Hepatocyte (in vitro differentiated cells): Measurements from ENCODE around the gene SERTAD2. TPM values are rescaled to one million over a fixed set of nuclear protein-coding genes. Genes with fewer than 3 reads are reported as not detected.

ENCODE experiments used
- DNase-seq: peaks from one replicate; pipeline ENCODE4 v3.0.0-alpha.2; 2016; ENCODE audit warnings: low spot score
- H2AFZ ChIP-seq: fragments of 200-600 bp; sonication (generic); 2 replicates; pipeline ENCODE4 v1.6.0; 2016; ENCODE audit warnings: antibody characterized with exemption, mild to moderate bottlenecking
- H3K27ac ChIP-seq: fragments of 200-600 bp; sonication (generic); 2 replicates; pipeline ENCODE4 v1.5.1; 2016; ENCODE audit warnings: mild to moderate bottlenecking
- H3K27me3 ChIP-seq: fragments of 200-600 bp; sonication (generic); 2 replicates; pipeline ENCODE4 v1.6.1; 2016
- H3K36me3 ChIP-seq: fragments of 200-600 bp; sonication (generic); replicated peaks from 2 replicates; pipeline ENCODE4 v1.5.1; 2016; ENCODE audit warnings: low read depth; ENCODE audit not compliant: insufficient read depth
- H3K4me1 ChIP-seq: fragments of 200-600 bp; sonication (generic); 2 replicates; pipeline ENCODE4 v1.5.1; 2016; ENCODE audit warnings: mild to moderate bottlenecking, moderate library complexity; ENCODE audit not compliant: insufficient read depth
- H3K4me2 ChIP-seq: fragments of 200-600 bp; sonication (generic); 2 replicates; pipeline ENCODE4 v1.6.0; 2016
- H3K4me3 ChIP-seq: fragments of 200-600 bp; sonication (generic); 2 replicates; pipeline ENCODE4 v1.5.1; 2016; ENCODE audit warnings: mild to moderate bottlenecking
- H3K79me2 ChIP-seq: fragments of 200-600 bp; sonication (generic); 2 replicates; pipeline ENCODE4 v1.6.0; 2017; ENCODE audit warnings: mild to moderate bottlenecking
- H3K9me2 ChIP-seq: fragments of 200-600 bp; sonication (generic); replicated peaks from 2 replicates; pipeline ENCODE4 v1.6.0; 2017; ENCODE audit warnings: mild to moderate bottlenecking; ENCODE audit not compliant: insufficient read depth
- H3K9me3 ChIP-seq: fragments of 200-600 bp; sonication (generic); 2 replicates; pipeline ENCODE4 v1.5.1; 2016; ENCODE audit warnings: low read depth, mild to moderate bottlenecking
- H4K20me1 ChIP-seq: fragments of 200-600 bp; sonication (generic); 2 replicates; pipeline ENCODE4 v1.6.0; 2016; ENCODE audit warnings: mild to moderate bottlenecking; ENCODE audit not compliant: insufficient read depth, poor library complexity, severe bottlenecking
- CTCF ChIP-seq: fragments of 200-600 bp; sonication (generic); IDR thresholded peaks from 2 replicates; pipeline ENCODE4 v1.5.1; 2016; ENCODE audit warnings: antibody characterized with exemption, mild to moderate bottlenecking; ENCODE audit not compliant: poor library complexity
- EZH2 ChIP-seq: fragments of 200-600 bp; sonication (generic); IDR thresholded peaks from 2 replicates; pipeline ENCODE4 v1.6.1; 2016; ENCODE audit warnings: antibody characterized with exemption, mild to moderate bottlenecking, borderline replicate concordance
- EZH2phosphoT487 ChIP-seq: fragments of 200-600 bp; sonication (generic); IDR thresholded peaks from one replicate; pipeline ENCODE4 v1.6.1; 2018; ENCODE audit warnings: antibody characterized with exemption, mild to moderate bottlenecking, low read depth, moderate library complexity; ENCODE audit not compliant: unreplicated experiment, severe bottlenecking
- WGBS: methylation state at CpG from one replicate; pipeline ENCODE4 v1.1.6; 2016; ENCODE audit warnings: low lambda C conversion rate; ENCODE audit errors: missing lambda C conversion rate; 5-methylcytosine and 5-hydroxymethylcytosine counted together
- polyA plus RNA-seq: library from polyadenylated mRNA; unstranded; fragments of >200 nt; fragmentation: Nextera tagmentation; extraction: Ambion mirVana; gene quantifications from 2 replicates; pipeline ENCODE4 v1.2.1, GENCODE V29; 2016
- total RNA-seq: library from RNA; depleted of rRNA; stranded (reverse); fragments of >200 nt; gene quantifications from 2 replicates; pipeline ENCODE4 v1.2.3, GENCODE V29; 2014

SERTAD2 gene
- total and polyA plus RNA-seq, 2 experiments from 2014 or later: 13.8 to 23.8 TPM

GRCh38 chr2:64591188-64591587, 62.5 kb downstream of the SERTAD2 start:
- H3K27me3 ChIP-seq: no peaks in the 10 kb centered on the region
- no peaks in the 10 kb centered on the region for H3K4me1 ChIP-seq
- WGBS: 95% methylated on average over 4 of the region's 4 CpGs
- no peaks in the 10 kb centered on the region for H3K79me2 ChIP-seq
- H3K9me3 ChIP-seq: no peaks in the 10 kb centered on the region
- no peaks in the 10 kb centered on the region for H3K9me2 ChIP-seq
- no peaks in the 10 kb centered on the region for H4K20me1 ChIP-seq
- H3K27ac ChIP-seq: no peak overlapping the region
- H3K4me3 ChIP-seq: no peak overlapping the region
- TF ChIP-seq EZH2phosphoT487 (no peak), CTCF (no peak), EZH2 (no peak)
- no peak overlapping the region for H2AFZ ChIP-seq
- no peaks in the 10 kb centered on the region for H3K36me3 ChIP-seq
- no peak overlapping the region for H3K4me2 ChIP-seq
- no peak for DNase-seq

GRCh38 chr2:64587561-64587960, 66.2 kb downstream of the SERTAD2 start:
- Histone ChIP-seq H2AFZ (no peak overlapping the region), H3K9me2 (no peaks in the 10 kb centered on the region), H4K20me1 (no peaks in the 10 kb centered on the region), H3K4me3 (no peak overlapping the region), H3K4me1 (no peaks in the 10 kb centered on the region), H3K79me2 (no peaks in the 10 kb centered on the region), H3K27ac (no peak overlapping the region), H3K27me3 (no peaks in the 10 kb centered on the region), H3K9me3 (no peaks in the 10 kb centered on the region), H3K36me3 (no peaks in the 10 kb centered on the region), H3K4me2 (no peak overlapping the region)
- no peak for DNase-seq
- TF ChIP-seq EZH2 (no peak), CTCF (no peak), EZH2phosphoT487 (no peak)

- Histone ChIP-seq H3K9me3 (no peaks in the 10 kb centered on the region), H3K27ac (no peak overlapping the region), H3K4me1 (no peaks in the 10 kb centered on the region), H4K20me1 (no peaks in the 10 kb centered on the region), H3K79me2 (no peaks in the 10 kb centered on the region), H3K27me3 (no peaks in the 10 kb centered on the region), H3K9me2 (no peaks in the 10 kb centered on the region), H3K4me3 (no peak overlapping the region), H3K4me2 (no peak overlapping the region), H3K36me3 (no peaks in the 10 kb centered on the region), H2AFZ (no peak overlapping the region)
- TF ChIP-seq CTCF: peak; percentile 69
- TF ChIP-seq EZH2phosphoT487: no peak
- peak; percentile 52 for DNase-seq
- 48% methylated on average over 6 of the region's 6 CpGs for WGBS
Measured at GRCh38 chr2:64586883-64587481, 66.7 kb downstream of the SERTAD2 start.

- H3K27me3 ChIP-seq: no peaks in the 10 kb centered on the region
- WGBS: 88% methylated on average over 4 of the region's 4 CpGs
Measured at GRCh38 chr2:64586054-64586453, 67.7 kb downstream of the SERTAD2 start.

More at GRCh38 chr2:64586054-64586453, 67.7 kb downstream of the SERTAD2 start:
- H3K4me2 ChIP-seq: no peak overlapping the region
- no peaks in the 10 kb centered on the region for H3K9me3 ChIP-seq
- TF ChIP-seq CTCF (no peak), EZH2phosphoT487 (no peak), EZH2 (no peak)
- DNase-seq: no peak
- H4K20me1 ChIP-seq: no peaks in the 10 kb centered on the region
- no peak overlapping the region for H3K4me3 ChIP-seq
- no peaks in the 10 kb centered on the region for H3K4me1 ChIP-seq
- H3K79me2 ChIP-seq: no peaks in the 10 kb centered on the region
- H2AFZ ChIP-seq: no peak overlapping the region
- H3K9me2 ChIP-seq: no peaks in the 10 kb centered on the region
- H3K36me3 ChIP-seq: no peaks in the 10 kb centered on the region
- no peak overlapping the region for H3K27ac ChIP-seq
